DMS53 treated with DMSO at 0.1 percent for 48 hours (cell line): ENCODE measurements around the gene A1BG.
"Not testable (repeated sequence)": the region's sequence is repeated elsewhere in the genome, so short reads cannot be mapped to it uniquely, and the experiment has no call there.

Source experiments
- DNase-seq: peaks from one replicate; lab custom pipeline; 2025; ENCODE audit not compliant: unreplicated experiment; lab: John Stamatoyannopoulos, UW

The A1BG gene

DNA sequence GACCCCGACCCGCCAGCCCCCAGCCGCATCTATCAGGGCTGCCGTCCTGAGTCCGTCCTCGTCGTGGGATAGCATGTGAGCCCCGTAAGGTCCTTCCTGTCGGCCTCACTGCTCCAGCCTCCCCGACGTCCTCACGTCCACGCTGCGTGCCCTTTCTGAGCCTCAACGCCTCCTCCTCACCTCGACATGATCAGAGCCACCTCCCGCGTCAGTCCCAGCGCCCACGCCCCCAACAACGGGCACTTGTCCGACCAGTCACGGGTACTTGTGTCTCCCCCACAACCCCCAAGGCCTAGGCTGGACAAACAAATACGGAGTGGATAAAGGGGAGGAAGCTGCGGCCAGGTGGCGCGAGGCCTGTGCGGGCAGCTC is 8.6 kb upstream of the A1BG start:
- no peak for DNase-seq

DNA sequence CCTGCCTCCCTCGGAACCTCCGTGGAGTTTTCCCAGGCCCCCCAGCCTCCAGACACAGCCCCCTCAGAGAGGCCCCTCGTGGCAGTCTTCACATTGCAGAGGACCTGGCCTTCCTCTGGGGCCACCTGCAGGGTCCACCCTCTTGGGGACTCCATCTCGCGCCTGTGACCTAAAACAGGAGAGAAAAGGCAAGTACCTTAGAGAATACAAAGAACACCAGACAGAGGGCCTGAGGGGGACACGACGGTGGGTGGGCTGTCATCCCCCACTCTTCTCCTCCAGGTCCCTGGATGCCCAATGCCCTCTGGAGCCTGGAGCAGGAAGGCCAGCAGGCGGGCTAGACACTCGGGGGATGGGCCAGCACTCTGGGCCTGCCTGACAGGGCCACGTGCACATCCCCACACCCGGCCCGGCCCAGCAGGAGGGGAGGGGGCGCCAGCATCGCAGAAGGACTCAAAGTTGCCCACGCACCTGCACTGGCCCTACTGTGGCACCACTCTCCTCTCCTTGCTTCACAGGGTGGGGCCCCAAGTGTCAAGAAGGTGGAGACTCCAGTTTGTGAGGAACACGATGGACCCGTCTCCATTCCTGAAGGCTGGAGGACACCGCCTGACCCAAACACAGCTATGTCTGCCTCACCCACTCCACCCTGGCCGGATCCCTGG is 4.3 kb upstream of the A1BG start:
- no peak for DNase-seq

DNA sequence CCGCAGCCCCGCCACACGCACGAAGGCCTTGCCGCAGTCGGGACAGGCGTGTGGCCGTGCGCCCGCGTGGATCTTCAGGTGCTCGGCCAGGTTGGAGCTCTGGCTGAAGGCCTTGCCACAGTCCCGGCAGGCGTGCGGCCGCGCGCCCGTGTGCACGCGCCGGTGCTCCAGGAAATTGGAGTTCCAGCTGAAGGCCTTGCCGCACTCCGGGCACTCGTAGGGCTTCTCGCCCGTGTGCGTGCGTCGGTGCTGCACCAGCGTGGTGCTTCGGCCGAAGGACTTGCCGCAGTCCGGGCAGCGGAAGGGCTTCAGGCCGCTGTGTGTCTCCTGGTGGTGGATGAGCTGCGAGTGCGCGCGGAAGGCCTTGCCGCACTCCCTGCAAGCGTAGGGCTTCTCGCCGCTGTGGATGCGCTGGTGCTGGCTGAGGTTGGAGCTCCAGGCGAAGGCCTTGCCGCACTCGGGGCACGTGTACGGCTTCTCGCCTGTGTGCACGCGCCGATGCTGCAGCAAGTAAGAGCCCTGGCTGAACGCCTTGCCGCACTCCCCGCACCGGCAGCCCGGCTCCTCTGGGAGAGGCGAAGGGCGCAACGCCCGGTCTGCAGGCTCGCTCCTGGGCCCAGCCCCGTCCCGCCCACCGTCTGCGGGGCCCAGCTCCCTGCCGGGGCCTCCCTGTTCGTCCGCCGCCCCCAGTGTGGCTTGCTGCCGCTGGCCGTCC is 3.6 kb upstream of the A1BG start:
- peak; percentile 12 for DNase-seq

DNA sequence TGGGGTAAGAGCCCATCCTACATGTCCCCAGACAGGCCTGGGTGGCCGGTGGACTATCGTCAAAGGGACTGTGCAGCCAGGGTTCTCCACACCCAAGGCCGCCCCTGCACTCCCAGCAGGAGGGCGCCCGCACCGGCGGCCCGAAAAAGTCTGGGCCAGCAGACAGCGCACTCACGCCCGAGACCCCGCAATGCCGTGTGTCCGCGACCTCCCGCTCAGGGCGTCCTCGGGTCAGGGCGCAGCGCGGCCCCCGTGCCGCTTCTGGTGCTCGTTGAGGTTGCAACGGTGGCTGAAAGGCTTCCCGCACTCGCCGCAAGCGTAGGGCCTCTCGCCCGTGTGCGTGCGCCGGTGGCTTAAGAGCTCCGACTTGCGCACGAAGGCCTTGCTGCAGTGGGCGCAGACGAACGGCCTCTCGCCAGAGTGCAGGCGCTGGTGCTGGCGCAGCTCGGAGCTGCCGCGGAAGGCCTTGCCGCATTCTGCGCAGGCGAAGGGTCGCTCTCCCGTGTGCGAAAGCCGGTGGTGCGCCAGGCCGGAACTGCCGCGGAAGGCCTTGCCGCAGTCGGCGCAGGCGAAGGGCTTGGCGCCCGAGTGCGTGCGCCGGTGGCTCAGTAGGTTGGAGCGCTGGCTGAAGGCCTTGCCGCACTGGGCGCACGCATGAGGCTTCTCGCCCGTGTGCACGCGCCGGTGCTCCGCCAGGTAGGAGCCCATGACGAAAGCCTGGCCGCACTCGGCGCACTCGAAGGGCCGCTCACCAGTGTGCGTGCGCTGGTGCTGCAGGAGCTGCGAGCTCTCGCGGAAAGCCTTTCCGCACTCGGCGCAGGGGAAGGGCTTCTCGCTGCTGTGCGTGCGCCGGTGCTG is 2.8 kb upstream of the A1BG start:
- peak; percentile 10 for DNase-seq

DNA sequence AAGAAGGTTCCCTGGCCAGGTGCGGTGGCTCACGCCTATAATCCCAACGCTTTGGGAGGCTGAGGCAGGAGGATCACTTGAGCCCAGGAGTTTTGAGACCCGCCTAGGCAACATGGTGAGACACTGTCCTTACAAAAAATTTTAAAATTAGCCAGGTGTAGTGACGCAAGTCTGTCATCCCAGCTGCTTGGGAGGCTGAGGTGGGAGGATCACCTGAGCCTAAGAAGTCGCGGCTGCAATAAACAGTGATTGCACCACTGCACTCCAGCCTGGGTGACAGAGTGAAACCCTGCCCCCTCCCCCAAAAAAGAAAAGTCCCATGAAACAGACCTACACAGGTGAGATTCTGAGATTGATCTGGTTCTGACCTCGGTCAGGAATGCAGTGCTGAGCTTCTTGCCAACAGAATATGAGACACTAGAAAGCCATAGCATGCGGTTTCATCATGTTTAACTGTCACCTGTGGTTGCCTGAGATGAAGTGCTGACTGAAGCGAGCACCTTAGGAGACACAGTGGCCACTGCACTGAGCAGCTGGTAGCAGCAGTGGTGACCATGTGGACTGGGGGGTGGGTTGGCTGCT is 2.0 kb upstream of the A1BG start:
- no peak for DNase-seq

- no peak for DNase-seq
Observed at GRCh38 chr19:58354478-58355030, 1.3 kb upstream of the A1BG start.

GRCh38 chr19:58353717-58354477 is 605 bp upstream of the A1BG start:
- DNase-seq, result no peak

DNA sequence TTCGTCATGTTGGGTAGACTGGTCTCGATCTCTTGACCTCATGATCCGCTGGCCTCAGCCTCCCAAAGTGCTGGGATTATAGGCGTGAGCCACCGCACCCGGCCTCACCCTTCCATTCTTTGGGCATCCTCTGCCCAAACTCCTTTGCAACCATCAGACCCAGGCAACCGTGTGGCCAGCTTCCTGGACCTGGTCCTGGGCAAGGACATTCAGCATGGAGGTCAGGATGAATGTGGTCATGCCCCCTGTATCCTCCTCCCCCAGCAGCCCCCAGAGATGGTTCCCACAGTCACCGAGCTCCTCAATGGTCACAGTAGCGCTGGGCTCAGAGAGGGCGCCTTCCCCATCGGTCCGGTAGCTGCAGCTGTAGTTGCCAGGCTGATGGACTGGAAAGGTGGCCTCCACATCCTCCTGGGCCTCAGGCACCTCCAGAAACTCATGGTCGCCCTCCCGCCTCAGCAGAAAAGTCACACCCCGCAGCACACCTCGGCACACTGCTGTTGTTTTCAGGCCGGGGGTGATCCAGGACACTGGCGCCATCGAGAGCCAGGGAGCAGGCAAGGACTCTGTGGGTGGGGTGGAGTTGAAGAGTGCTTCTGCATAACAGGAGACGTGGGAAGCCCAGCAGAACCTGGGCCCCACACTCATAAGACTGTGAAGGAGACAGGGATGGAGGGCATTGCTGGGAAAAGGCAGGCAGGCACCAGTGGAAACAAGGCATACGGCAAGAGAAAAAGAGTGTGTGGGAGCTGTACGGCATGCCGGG is 1.1 kb downstream of the A1BG start:
- DNase-seq, result no peak

- no peak for DNase-seq
Observed at GRCh38 chr19:58351558-58351878, 1.8 kb downstream of the A1BG start.

DNA sequence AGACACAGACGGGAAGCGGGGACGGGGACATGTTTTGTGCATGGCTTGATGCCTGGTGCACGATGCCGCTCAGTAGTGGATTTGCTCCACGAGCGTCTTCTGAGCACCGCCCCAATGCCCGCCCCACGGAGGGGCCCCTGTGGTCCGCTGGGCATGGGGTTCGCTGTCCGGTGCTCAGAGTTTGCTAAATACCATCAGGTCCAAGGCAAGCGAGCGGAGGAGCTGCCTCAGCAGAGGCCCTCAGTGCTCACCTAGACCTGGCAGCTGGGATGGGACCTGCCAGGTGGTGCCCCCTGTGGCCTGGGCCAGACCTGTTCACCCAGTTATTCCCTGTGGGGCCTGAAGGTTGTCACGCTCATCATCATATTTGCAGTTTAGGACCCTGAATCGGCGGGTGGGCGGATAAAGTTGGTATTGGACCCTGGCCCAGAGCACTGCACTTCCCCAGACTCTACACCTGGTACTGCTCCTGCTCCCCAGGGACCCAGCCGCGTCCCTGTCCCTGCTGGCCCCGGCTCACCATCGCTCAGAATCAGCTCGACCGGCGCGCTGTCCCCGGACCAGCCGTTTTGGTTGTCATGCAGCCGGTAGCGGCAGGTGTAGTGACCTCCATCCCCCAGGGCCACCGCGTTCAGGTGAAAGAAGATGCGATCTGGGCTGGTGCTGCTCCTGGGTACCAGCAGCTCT is 2.3 kb downstream of the A1BG start:
- no peak for DNase-seq

DNA sequence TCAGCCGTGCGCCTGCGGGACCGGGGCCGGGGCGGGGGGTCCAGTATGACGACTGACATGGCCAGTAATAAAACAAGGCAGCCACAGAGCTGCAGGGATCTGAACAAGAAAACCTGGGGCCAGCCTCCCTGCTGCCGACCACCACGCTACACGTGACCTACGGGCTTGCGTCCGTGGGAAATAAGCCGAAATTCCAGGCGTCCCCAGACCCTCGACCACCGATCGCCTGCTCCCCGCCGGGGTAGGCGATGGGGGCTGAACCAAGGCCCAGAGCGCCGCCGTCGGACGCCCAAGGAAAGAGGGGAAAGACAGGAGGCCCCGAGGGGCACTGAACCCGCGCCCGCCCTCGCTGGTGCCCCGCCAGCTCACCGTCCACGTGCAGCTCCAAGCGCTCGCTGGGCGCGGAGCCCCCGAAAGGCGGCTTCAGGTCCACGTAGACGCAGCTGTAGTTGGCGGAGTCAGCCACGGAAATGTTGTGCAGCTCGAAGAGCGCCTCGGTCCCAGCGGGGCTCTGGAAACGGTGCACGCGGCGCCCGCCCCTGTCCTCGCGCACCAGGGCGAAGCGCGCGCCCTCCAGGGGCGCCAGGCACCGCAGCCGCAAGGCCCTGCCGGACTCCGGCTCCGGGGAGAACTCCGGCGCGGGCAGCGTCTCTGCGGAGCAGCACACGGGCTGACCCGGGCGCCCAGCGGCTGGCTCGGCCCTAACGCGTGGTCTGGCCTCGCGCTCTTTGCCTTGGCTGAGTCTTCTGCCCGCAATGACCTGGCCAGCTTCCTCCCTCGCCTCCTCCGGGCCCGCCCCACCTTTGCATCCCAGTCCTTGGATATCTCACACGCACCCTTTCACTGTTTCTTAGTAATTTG is 3.1 kb downstream of the A1BG start:
- DNase-seq, result no peak

- DNase-seq, result no peak
Observed at GRCh38 chr19:58349590-58349989, 3.7 kb downstream of the A1BG start.

DNA sequence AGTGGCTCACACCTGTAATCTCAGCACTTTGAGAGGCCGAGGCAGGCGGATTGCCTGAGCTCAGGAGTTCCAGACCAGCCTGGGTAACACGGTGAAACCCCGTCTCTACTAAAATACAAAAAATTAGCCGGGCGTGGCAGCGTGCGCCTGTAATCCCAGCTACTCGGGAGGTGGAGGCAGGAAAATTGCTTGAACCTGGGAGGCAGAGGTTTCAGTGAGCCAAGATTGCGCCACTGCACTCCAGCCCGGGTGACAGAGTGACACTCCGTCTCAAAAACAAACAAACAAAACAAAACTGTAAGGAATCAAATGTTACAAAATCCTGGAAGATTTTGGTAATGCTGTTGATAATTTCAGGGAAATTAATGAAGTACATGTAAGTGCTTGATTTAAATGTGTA is 5.2 kb downstream of the A1BG start:
- DNase-seq, result not testable (repeated sequence)

DNA sequence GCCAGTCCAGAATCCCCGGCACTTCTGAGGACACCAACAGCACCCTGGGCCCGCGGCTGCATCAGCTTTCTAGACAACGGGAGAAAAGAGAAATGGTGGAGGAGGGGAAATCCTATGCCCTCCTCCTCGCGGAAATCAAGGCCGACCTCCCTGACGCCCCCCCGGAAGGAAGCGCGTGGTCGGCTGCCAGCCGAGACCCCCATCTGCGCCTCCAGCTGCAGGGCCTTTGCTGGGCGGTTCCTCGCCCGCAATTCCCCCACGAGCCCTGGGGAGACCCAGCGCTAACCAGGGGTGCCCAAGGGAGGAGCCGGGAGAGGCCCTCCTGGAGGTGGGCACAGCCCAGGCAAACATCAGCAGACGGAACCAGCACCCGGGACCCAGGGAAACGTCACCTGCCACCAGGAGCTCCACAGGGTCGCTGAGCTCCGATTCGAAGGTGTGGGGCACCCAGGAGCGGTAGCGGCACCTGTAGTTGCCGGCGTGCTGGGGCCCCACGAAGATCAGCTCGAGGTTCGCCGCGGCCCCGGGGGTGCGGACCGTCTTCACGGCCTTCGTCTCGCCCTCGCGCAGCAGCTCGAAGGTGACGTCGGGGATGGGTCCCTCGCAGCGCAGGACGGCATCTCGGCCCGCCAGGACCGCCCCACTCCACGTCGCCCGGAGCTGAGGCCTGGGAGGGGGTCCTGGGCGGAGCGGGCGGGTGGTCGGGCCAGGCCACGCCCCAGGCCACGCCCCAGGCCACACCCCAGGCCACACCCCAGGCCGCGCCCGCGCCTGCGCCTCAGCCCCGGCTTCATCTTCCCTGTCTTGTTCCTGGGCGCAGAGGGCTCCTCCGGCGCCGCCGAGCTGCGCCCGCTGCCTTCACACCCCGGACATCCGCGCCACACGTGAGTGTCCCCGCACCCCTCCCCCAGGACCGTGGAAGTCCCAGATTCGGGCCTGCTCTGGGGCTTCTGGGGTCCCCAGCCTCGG is 6.0 kb downstream of the A1BG start:
- no peak for DNase-seq

DNA sequence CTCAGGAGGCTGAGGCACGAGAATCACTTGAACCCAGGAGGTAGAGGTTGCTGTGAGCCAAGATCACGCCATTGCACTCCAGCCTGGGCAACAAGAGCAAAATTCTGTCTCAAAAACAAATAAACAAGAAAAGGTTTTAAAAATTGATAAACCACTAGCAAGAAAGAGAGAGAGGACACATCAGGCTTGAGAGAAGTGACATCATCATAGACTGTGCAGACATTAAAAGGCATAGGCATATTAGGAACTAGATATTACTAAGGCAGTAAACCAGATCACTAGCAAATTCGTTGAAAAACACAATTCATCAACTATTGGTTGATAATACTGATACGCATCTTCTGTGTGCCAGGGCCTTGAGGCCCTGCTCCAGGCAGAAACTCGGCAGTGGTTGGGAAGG is 7.7 kb downstream of the A1BG start:
- DNase-seq, result no peak

GRCh38 chr19:58338825-58339558 is 14.3 kb downstream of the A1BG start:
- DNase-seq, result no peak

- no peak for DNase-seq
Observed at GRCh38 chr19:58338336-58338735, 15.0 kb downstream of the A1BG start.
